ENCODE results near the gene FAM72A.
"Not testable (repeated sequence)": the region's sequence is repeated elsewhere in the genome, so short reads cannot be mapped to it uniquely, and the experiment has no call there.

Gene FAM72A

GRCh38 chr1:206204871-206205270, 2.2 kb upstream of the FAM72A start:
- H3K4me1 ChIP-seq (ENCODE audit: low read length); H2AFZ ChIP-seq (ENCODE audit: low read length); H3K27ac ChIP-seq (ENCODE audit: low read length); H3K9me3 ChIP-seq (replicated peaks; ENCODE audit: insufficient read depth, low read length); DNase-seq; H3K79me2 ChIP-seq (ENCODE audit: low read length); H3F3A ChIP-seq (ENCODE audit: insufficient read depth, low read length); H3K36me3 ChIP-seq (replicated peaks; ENCODE audit: insufficient read depth, low read length); H4K20me1 ChIP-seq (ENCODE audit: insufficient read depth, low read length); H3K27me3 ChIP-seq (replicated peaks; ENCODE audit: insufficient read depth, low read length); H3K9me2 ChIP-seq (replicated peaks; ENCODE audit: insufficient read depth, low read length): not testable (repeated sequence)
- peak overlapping the region; percentile 48; the same call in 1 of the 2 replicates for H3K9ac ChIP-seq (ENCODE audit: low read length)
- H3K4me2 ChIP-seq (ENCODE audit: low read depth, low read length), result peak overlapping the region; percentile 34; the same call in 1 of the 2 replicates
- peak overlapping the region; percentile 59 for H3K4me3 ChIP-seq (ENCODE audit: low read length)

DNA sequence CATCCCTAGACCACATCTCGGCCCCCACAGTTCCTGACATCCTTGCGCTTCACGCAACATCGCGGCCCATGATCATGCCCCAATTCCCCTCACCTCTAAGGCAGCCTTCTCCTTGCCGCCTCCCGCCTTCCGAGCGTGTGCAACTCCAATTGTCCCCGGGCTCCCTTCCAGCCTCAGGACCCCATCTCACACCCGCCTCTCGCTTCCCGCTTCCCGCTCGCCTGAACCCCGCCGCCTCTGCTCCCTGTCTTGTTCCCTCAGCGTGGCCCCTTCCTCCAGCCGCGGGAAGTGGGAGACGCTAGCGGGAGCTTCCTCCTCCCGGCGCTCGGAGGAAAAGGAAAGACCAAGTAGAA, 1.5 kb upstream of the FAM72A start:
- not testable (repeated sequence) for H3K36me3 ChIP-seq (replicated peaks; ENCODE audit: insufficient read depth, low read length); H3K9me3 ChIP-seq (replicated peaks; ENCODE audit: insufficient read depth, low read length); H3K9ac ChIP-seq (ENCODE audit: low read length); H3K27ac ChIP-seq (ENCODE audit: low read length); H3F3A ChIP-seq (ENCODE audit: insufficient read depth, low read length); H3K4me2 ChIP-seq (ENCODE audit: low read depth, low read length); H4K20me1 ChIP-seq (ENCODE audit: insufficient read depth, low read length); H3K4me1 ChIP-seq (ENCODE audit: low read length); H3K9me2 ChIP-seq (replicated peaks; ENCODE audit: insufficient read depth, low read length); H3K27me3 ChIP-seq (replicated peaks; ENCODE audit: insufficient read depth, low read length); H2AFZ ChIP-seq (ENCODE audit: low read length); H3K79me2 ChIP-seq (ENCODE audit: low read length); DNase-seq; H3K4me3 ChIP-seq (ENCODE audit: low read length)

DNA sequence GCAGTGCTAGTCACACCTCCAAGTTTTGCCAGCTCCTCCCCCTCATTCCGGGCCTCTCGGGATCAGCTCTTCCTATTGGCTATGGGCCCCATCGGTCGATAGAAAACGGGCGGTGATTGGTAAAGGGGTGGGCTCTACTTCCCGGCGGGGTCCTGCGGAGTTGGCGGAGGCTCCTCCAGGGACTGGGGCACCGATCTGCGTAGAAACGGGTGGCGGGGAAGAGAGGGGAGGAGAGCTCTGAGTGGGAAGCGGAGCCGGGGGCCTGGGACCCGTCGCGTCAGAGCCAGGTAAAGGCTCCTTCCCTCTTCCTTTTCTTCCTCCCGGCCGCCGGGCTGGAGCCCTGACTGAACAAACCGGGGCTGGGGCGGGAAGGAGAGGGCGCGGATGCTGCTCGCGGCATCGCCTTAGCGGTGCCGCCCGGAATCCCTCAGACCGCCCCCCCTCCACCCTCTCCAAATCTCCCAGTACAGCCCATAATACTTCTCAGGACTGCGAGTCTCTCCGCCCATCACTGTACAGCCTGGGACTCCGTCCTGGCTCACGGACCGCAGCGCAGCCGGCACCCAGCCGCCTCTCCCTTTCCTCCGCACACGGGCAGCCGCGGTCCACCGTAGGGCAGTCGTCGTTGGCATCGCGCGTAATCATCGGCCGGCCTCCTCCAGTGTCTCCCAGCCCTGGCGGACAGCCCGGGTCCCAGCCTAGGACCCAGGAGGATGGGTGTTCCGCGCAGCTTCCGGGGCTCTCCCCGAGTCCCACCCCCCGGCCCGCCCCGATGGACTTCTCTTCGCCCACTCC, 922 bp upstream of the FAM72A start, which contains the start of gene SRGAP2:
Gene SRGAP2, plus strand, starts transcription at position 178 of the 795 bp plus-strand sequence. CDS start 2,430 bp downstream, outside the sequence.
- H2AFZ ChIP-seq (ENCODE audit: low read length); H3F3A ChIP-seq (ENCODE audit: insufficient read depth, low read length); H3K4me2 ChIP-seq (ENCODE audit: low read depth, low read length); H3K27me3 ChIP-seq (replicated peaks; ENCODE audit: insufficient read depth, low read length); H3K36me3 ChIP-seq (replicated peaks; ENCODE audit: insufficient read depth, low read length); H3K9me3 ChIP-seq (replicated peaks; ENCODE audit: insufficient read depth, low read length); H3K4me1 ChIP-seq (ENCODE audit: low read length); H3K79me2 ChIP-seq (ENCODE audit: low read length); H4K20me1 ChIP-seq (ENCODE audit: insufficient read depth, low read length); H3K9me2 ChIP-seq (replicated peaks; ENCODE audit: insufficient read depth, low read length): not testable (repeated sequence)
- Histone ChIP-seq H3K4me3 (ENCODE audit: low read length) (peak within 1 kb of the TSS; percentile 55; the same call in 1 of the 2 replicates), H3K27ac (ENCODE audit: low read length) (peak within 1 kb of the TSS; percentile 59; the same call in 1 of the 2 replicates), H3K9ac (ENCODE audit: low read length) (peak within 1 kb of the TSS; percentile 62; the same call in 1 of the 2 replicates)
- peak; percentile 62 for DNase-seq

DNA sequence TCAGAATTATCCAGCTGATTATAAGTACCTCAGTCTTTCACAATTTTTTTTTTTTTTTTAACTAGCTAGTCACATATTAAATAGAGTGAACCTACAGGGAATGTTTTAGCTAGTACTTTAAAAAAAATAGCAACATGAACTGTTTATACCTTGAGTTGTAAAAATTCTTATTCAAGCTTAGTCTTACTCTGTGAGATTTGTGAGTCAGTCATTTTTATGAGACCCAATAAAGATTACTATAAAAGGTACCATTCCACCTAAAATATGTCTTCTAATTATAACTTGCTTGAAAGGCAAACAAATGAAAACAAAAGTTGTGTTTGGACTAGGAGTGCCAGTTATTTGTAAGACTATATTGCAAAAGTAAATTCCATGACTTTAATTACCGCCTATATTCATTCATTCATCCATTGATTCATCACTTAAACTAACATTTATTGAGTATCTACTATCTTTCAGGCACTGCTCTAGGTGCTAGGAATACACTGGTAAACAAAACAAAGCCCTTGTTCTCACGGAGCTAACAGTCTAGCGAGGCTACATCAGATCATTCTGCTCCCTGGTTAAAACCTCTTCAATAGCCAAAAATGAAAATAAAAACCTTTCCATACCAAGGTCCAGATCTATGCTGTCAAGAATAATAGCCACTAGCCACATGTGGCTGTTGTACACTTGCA, 5.8 kb downstream of the FAM72A start:
- not testable (repeated sequence) for DNase-seq; H3F3A ChIP-seq (ENCODE audit: insufficient read depth, low read length); H3K9me2 ChIP-seq (replicated peaks; ENCODE audit: insufficient read depth, low read length); H3K36me3 ChIP-seq (replicated peaks; ENCODE audit: insufficient read depth, low read length); H3K4me3 ChIP-seq (ENCODE audit: low read length); H3K27me3 ChIP-seq (replicated peaks; ENCODE audit: insufficient read depth, low read length); H3K4me1 ChIP-seq (ENCODE audit: low read length); H3K79me2 ChIP-seq (ENCODE audit: low read length); H3K27ac ChIP-seq (ENCODE audit: low read length); H3K4me2 ChIP-seq (ENCODE audit: low read depth, low read length); H3K9ac ChIP-seq (ENCODE audit: low read length); H2AFZ ChIP-seq (ENCODE audit: low read length); H4K20me1 ChIP-seq (ENCODE audit: insufficient read depth, low read length); H3K9me3 ChIP-seq (replicated peaks; ENCODE audit: insufficient read depth, low read length)

DNA sequence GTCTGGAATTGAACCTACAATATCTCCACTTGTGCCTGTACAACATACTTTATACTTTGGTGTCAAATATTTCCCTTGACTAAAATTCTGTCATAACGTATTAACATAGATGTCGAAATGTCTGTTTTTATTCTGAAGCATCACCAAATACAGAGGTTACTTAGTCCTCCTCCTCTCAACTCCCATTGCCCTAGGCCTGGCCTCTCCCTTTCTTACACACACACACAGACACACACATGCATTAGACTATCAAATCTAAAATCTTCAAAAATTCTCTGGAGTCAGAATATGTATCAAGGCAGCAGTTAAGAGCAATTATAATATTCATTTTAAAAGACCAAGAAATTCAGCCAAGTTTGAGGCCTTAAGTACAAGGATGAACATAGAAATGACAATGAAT, 7.5 kb downstream of the FAM72A start:
- not testable (repeated sequence) for H3K27ac ChIP-seq (ENCODE audit: low read length); H3K4me3 ChIP-seq (ENCODE audit: low read length); H4K20me1 ChIP-seq (ENCODE audit: insufficient read depth, low read length); H3K9me2 ChIP-seq (replicated peaks; ENCODE audit: insufficient read depth, low read length); DNase-seq; H3K9me3 ChIP-seq (replicated peaks; ENCODE audit: insufficient read depth, low read length); H2AFZ ChIP-seq (ENCODE audit: low read length); H3K4me1 ChIP-seq (ENCODE audit: low read length); H3K9ac ChIP-seq (ENCODE audit: low read length); H3K27me3 ChIP-seq (replicated peaks; ENCODE audit: insufficient read depth, low read length); H3K79me2 ChIP-seq (ENCODE audit: low read length); H3K4me2 ChIP-seq (ENCODE audit: low read depth, low read length); H3K36me3 ChIP-seq (replicated peaks; ENCODE audit: insufficient read depth, low read length); H3F3A ChIP-seq (ENCODE audit: insufficient read depth, low read length)

- not testable (repeated sequence) for H4K20me1 ChIP-seq (ENCODE audit: insufficient read depth, low read length); H3K36me3 ChIP-seq (replicated peaks; ENCODE audit: insufficient read depth, low read length); H3K9me2 ChIP-seq (replicated peaks; ENCODE audit: insufficient read depth, low read length); H3K9me3 ChIP-seq (replicated peaks; ENCODE audit: insufficient read depth, low read length); H3K79me2 ChIP-seq (ENCODE audit: low read length); H3K27me3 ChIP-seq (replicated peaks; ENCODE audit: insufficient read depth, low read length); DNase-seq; H3K4me3 ChIP-seq (ENCODE audit: low read length); H3K4me1 ChIP-seq (ENCODE audit: low read length); H2AFZ ChIP-seq (ENCODE audit: low read length); H3K4me2 ChIP-seq (ENCODE audit: low read depth, low read length); H3F3A ChIP-seq (ENCODE audit: insufficient read depth, low read length); H3K27ac ChIP-seq (ENCODE audit: low read length); H3K9ac ChIP-seq (ENCODE audit: low read length)
Measured at GRCh38 chr1:206186826-206187225, 15.8 kb downstream of the FAM72A start.

GRCh38 chr1:206185778-206186177, 16.9 kb downstream of the FAM72A start:
- H3K9me2 ChIP-seq (replicated peaks; ENCODE audit: insufficient read depth, low read length); H3K9ac ChIP-seq (ENCODE audit: low read length); H3K4me2 ChIP-seq (ENCODE audit: low read depth, low read length); H3K36me3 ChIP-seq (replicated peaks; ENCODE audit: insufficient read depth, low read length); H3K79me2 ChIP-seq (ENCODE audit: low read length); H3F3A ChIP-seq (ENCODE audit: insufficient read depth, low read length); H3K4me3 ChIP-seq (ENCODE audit: low read length); DNase-seq; H4K20me1 ChIP-seq (ENCODE audit: insufficient read depth, low read length); H3K4me1 ChIP-seq (ENCODE audit: low read length); H3K9me3 ChIP-seq (replicated peaks; ENCODE audit: insufficient read depth, low read length); H3K27me3 ChIP-seq (replicated peaks; ENCODE audit: insufficient read depth, low read length); H2AFZ ChIP-seq (ENCODE audit: low read length); H3K27ac ChIP-seq (ENCODE audit: low read length): not testable (repeated sequence)

DNA sequence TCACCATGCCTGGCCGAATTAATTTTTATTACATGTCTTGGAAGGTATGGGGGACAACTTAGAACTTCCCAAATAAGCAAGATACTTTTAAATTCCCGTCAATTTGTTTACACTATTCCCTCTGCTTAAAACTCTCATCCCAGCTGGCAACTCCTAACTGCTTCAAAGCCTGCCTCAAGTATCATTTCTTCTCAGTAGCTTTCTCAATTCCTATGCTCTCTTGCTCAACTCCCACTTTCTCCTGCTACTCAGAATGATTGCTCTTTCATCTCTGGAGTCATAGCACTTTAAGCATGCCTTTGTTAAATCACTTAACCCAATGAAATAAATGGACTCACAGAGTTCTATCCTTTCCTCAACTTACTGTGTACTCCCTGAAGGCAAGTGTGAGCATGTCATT, 18.9 kb downstream of the FAM72A start:
- H3K79me2 ChIP-seq (ENCODE audit: low read length); H3K4me1 ChIP-seq (ENCODE audit: low read length); H3K27me3 ChIP-seq (replicated peaks; ENCODE audit: insufficient read depth, low read length); H3K36me3 ChIP-seq (replicated peaks; ENCODE audit: insufficient read depth, low read length); H3K9me2 ChIP-seq (replicated peaks; ENCODE audit: insufficient read depth, low read length); H3F3A ChIP-seq (ENCODE audit: insufficient read depth, low read length); H2AFZ ChIP-seq (ENCODE audit: low read length); DNase-seq; H4K20me1 ChIP-seq (ENCODE audit: insufficient read depth, low read length); H3K4me2 ChIP-seq (ENCODE audit: low read depth, low read length); H3K9me3 ChIP-seq (replicated peaks; ENCODE audit: insufficient read depth, low read length); H3K9ac ChIP-seq (ENCODE audit: low read length); H3K27ac ChIP-seq (ENCODE audit: low read length); H3K4me3 ChIP-seq (ENCODE audit: low read length): not testable (repeated sequence)

Measured in MM.1S (cell line).